Neural cell (in vitro differentiated cells): ENCODE measurements around the gene SSBP1. TPM values are rescaled to one million over a fixed set of nuclear protein-coding genes. Genes with fewer than 3 reads are reported as not detected.

ENCODE experiments used
- H2AFZ ChIP-seq: fragments of 200-600, 300-800 bp; sonication (generic), shearing (Covaris generic); 2 replicates; pipeline ENCODE4 v1.6.0; 2014; ENCODE audit warnings: low read depth, mild to moderate bottlenecking, antibody characterized with exemption, low read length, moderate library complexity
- H3F3A ChIP-seq: fragments of 200-600 bp; shearing (Covaris generic); 2 replicates; pipeline ENCODE4 v1.6.1; 2016; ENCODE audit warnings: mild to moderate bottlenecking, moderate library complexity, mixed read lengths, antibody characterized with exemption, low read length; ENCODE audit not compliant: insufficient read depth, poor library complexity, severe bottlenecking
- H3K27ac ChIP-seq: fragments of 200-600, 300-800 bp; sonication (generic), shearing (Covaris generic); 2 replicates; pipeline ENCODE4 v1.5.1; 2014; ENCODE audit warnings: mild to moderate bottlenecking, low read length, moderate library complexity
- H3K27me3 ChIP-seq: fragments of 300-800, 200-600 bp; sonication (generic), shearing (Covaris generic); 2 replicates; pipeline ENCODE4 v1.6.0; 2014; ENCODE audit warnings: mild to moderate bottlenecking, low read depth, low read length, moderate library complexity; ENCODE audit not compliant: insufficient read depth
- H3K36me3 ChIP-seq: fragments of 300-800, 200-600 bp; sonication (generic), shearing (Covaris generic); 2 replicates; pipeline ENCODE4 v1.5.1; 2014; ENCODE audit warnings: mild to moderate bottlenecking, antibody characterized with exemption, low read length, moderate library complexity; ENCODE audit not compliant: insufficient read depth
- H3K4me2 ChIP-seq: fragments of 300-800, 200-600 bp; sonication (generic), shearing (Covaris generic); 2 replicates; pipeline ENCODE4 v1.6.0; 2014; ENCODE audit warnings: mild to moderate bottlenecking, low read length
- H3K4me3 ChIP-seq: fragments of 300-800, 200-600 bp; sonication (generic), shearing (Covaris generic); 2 replicates; pipeline ENCODE4 v1.5.1; 2014; ENCODE audit warnings: mild to moderate bottlenecking, low read length, moderate library complexity
- H3K79me2 ChIP-seq: fragments of 200-600 bp; shearing (Covaris generic); replicated peaks from 2 replicates; pipeline ENCODE4 v1.6.0; 2014; ENCODE audit warnings: mild to moderate bottlenecking, low read length, moderate library complexity; ENCODE audit not compliant: insufficient read depth
- H3K9ac ChIP-seq: fragments of 300-800, 200-600 bp; sonication (generic), shearing (Covaris generic); 2 replicates; pipeline ENCODE4 v1.6.1; 2016; ENCODE audit warnings: mild to moderate bottlenecking, low read length, mixed read lengths
- H3K9me2 ChIP-seq: fragments of 200-600 bp; shearing (Covaris generic); 2 replicates; pipeline ENCODE4 v1.6.1; 2016; ENCODE audit warnings: mild to moderate bottlenecking, low read length, mixed read lengths; ENCODE audit not compliant: insufficient read depth
- H3K9me3 ChIP-seq: fragments of 200-600, 300-800 bp; sonication (generic), shearing (Covaris generic); 2 replicates; pipeline ENCODE4 v1.6.1; 2016; ENCODE audit warnings: mild to moderate bottlenecking, mixed run types, low read length, moderate library complexity, mixed read lengths
- H4K20me1 ChIP-seq: fragments of 200-600 bp; shearing (Covaris generic); 2 replicates; pipeline ENCODE4 v1.6.1; 2016; ENCODE audit warnings: mild to moderate bottlenecking, mixed run types; ENCODE audit not compliant: insufficient read depth
- CTCF ChIP-seq: fragments of 450-650 bp; IDR thresholded peaks from 2 replicates; pipeline ENCODE4 v1.5.1; 2014; ENCODE audit warnings: antibody characterized with exemption, mild to moderate bottlenecking, moderate library complexity; ENCODE audit not compliant: poor library complexity, severe bottlenecking
- EP300 ChIP-seq: fragments of 450-650 bp; conservative IDR thresholded peaks from 2 replicates; pipeline ENCODE4 v1.6.1; 2014; ENCODE audit warnings: antibody characterized with exemption, mild to moderate bottlenecking, moderate library complexity; ENCODE audit not compliant: poor library complexity, severe bottlenecking
- EZH2 ChIP-seq: fragments of 200-600, 300-800 bp; shearing (Covaris generic), sonication (generic); IDR thresholded peaks from 2 replicates; pipeline ENCODE4 v1.6.1; 2014; ENCODE audit warnings: antibody characterized with exemption, low read length, borderline replicate concordance, mild to moderate bottlenecking; ENCODE audit not compliant: insufficient read depth, poor library complexity, severe bottlenecking
- MXI1 ChIP-seq: fragments of 450-650 bp; conservative IDR thresholded peaks from 2 replicates; pipeline ENCODE4 v1.6.1; 2014; ENCODE audit warnings: antibody characterized with exemption, mild to moderate bottlenecking; ENCODE audit not compliant: poor library complexity, severe bottlenecking
- POLR2AphosphoS5 ChIP-seq: IDR thresholded peaks from 2 replicates; pipeline ENCODE4 v1.6.1; 2012
- RAD21 ChIP-seq: fragments of 450-650 bp; conservative IDR thresholded peaks from 2 replicates; pipeline ENCODE4 v1.6.1; 2014; ENCODE audit warnings: antibody characterized with exemption, mild to moderate bottlenecking, moderate library complexity
- REST ChIP-seq: IDR thresholded peaks from 2 replicates; pipeline ENCODE4 v1.6.1; 2012; ENCODE audit warnings: borderline replicate concordance
- SMC3 ChIP-seq: fragments of 450-650 bp; conservative IDR thresholded peaks from 2 replicates; pipeline ENCODE4 v1.6.1; 2014; ENCODE audit warnings: antibody characterized with exemption, mild to moderate bottlenecking, moderate library complexity; ENCODE audit not compliant: poor library complexity
- TAF1 ChIP-seq: IDR thresholded peaks from 2 replicates; pipeline ENCODE4 v1.6.1; 2012; ENCODE audit warnings: low read depth
- polyA plus RNA-seq: library from polyadenylated mRNA; depleted of rRNA; stranded (reverse); fragments of >200 nt; gene quantifications from 2 replicates; pipeline ENCODE4 v1.2.3, GENCODE V29; 2014

Gene SSBP1
- polyA plus RNA-seq, 1 donor from 2014 or later = 296 TPM

GRCh38 chr7:141708351-141708750 lies 29.8 kb upstream of the SSBP1 start, which contains the start of gene WEE2:
TSS of gene WEE2 (plus strand) at chr7:141708353. CDS start at chr7:141708759, 406 bp downstream.
- no peaks in the 10 kb centered on the region for H3K36me3 ChIP-seq
- no peak within 1 kb of the TSS for H3K27ac ChIP-seq
- no peaks in the 10 kb centered on the region for H3K79me2 ChIP-seq
- no peaks in the 10 kb centered on the region for H3K27me3 ChIP-seq
- no peak within 1 kb of the TSS for H2AFZ ChIP-seq
- no peak within 1 kb of the TSS for H3K4me2 ChIP-seq
- no peak for TF ChIP-seq EP300
- no peaks in the 10 kb centered on the region for H3K9me3 ChIP-seq
- H3K9me2 ChIP-seq = no peaks in the 10 kb centered on the region
- H3K9ac ChIP-seq = no peak within 1 kb of the TSS
- no peaks in the 10 kb centered on the region for H3F3A ChIP-seq
- H4K20me1 ChIP-seq = no peaks in the 10 kb centered on the region
- H3K4me3 ChIP-seq = no peak within 1 kb of the TSS

DNA sequence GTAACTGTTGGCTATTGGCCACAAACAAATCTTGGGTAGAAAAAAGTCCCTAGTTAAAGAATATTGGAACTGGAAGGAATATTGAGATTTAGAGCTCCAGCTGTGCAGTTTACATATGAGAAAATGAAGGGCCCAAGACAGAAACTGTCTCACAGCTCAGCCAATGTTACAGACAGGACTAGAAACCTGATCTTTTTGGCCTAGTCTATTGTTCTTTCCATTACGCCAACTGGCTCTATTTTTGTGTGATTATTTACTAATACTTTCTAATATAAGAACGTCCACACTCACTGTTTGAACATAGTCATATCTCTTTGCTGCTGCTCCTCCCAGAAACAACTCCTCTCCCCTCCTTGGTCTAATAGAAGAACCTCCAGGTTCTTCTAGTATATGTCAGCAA lies 28.8 kb upstream of the SSBP1 start:
- Histone ChIP-seq H2AFZ (no peak overlapping the region), H3K9me3 (no peaks in the 10 kb centered on the region), H3K4me2 (no peak overlapping the region), H3K27ac (no peak overlapping the region), H3K4me3 (no peak overlapping the region), H3K9ac (no peak overlapping the region), H3K27me3 (no peaks in the 10 kb centered on the region), H3K9me2 (no peaks in the 10 kb centered on the region), H4K20me1 (no peaks in the 10 kb centered on the region), H3K79me2 (no peaks in the 10 kb centered on the region), H3F3A (no peaks in the 10 kb centered on the region), H3K36me3 (no peaks in the 10 kb centered on the region)
- TF ChIP-seq CTCF (no peak), EP300 (no peak), MXI1 (no peak), TAF1 (no peak), POLR2AphosphoS5 (no peak), RAD21 (no peak), EZH2 (no peak), SMC3 (no peak), REST (no peak)

DNA sequence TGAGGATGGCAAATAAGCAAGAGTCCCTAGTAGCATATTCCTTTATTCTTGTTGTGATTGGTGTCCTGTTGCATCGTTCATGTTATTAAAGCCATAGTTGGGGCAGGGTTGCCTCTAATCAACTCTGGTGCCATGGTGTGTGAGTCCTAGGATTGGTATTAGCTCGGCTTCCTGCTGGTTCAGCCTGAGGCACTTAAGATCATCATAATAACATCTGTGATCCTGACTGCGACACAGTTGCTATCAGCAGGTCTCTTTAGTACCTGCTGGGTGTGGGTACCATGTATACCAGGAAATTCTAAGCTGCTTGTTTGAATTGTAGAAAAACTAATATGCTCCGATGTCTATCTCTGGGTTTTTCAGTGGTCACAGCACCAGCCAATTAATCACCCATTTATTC lies 28.4 kb upstream of the SSBP1 start:
- no peak overlapping the region for H3K27ac ChIP-seq
- no peaks in the 10 kb centered on the region for H3K9me2 ChIP-seq
- H3K9ac ChIP-seq = no peak overlapping the region
- no peaks in the 10 kb centered on the region for H3K36me3 ChIP-seq
- no peaks in the 10 kb centered on the region for H3F3A ChIP-seq
- no peak overlapping the region for H3K4me2 ChIP-seq
- H3K4me3 ChIP-seq = no peak overlapping the region
- no peaks in the 10 kb centered on the region for H4K20me1 ChIP-seq
- H3K79me2 ChIP-seq = no peaks in the 10 kb centered on the region
- no peaks in the 10 kb centered on the region for H3K27me3 ChIP-seq
- no peaks in the 10 kb centered on the region for H3K9me3 ChIP-seq
- TF ChIP-seq TAF1 = no peak
- TF ChIP-seq EZH2 = no peak
- H2AFZ ChIP-seq = no peak overlapping the region
